Measurements from ENCODE around the gene RAD21L1.

GRCh38 chr20:1293641-1294379, 68.0 kb downstream of the RAD21L1 start:
- TF ChIP-seq YY1 (IDR thresholded peaks at IDR 0.05; ENCODE audit: insufficient read depth, insufficient read length), result no peak
- no peak for TF ChIP-seq ZNF274 (IDR thresholded peaks at IDR 0.05; ENCODE audit: low read depth, low read length)
- TF ChIP-seq SUZ12 (IDR thresholded peaks at IDR 0.05; ENCODE audit: extremely low read depth, insufficient read depth, insufficient read length), result no peak

Data from NT2/D1 (cell line).